Activated CD4-positive, alpha-beta T cell treated with anti-CD3 and anti-CD28 coated beads, Interleukin-2, Interleukin-6, amounts not matched to agents 100 ng/mL and 50 ng/mL, durations not matched to agents 16 hours and 8 hours (primary cell): ENCODE measurements around the gene FN1.

Source experiments
- DNase-seq: peaks from one replicate; pipeline ENCODE4 v3.0.0-alpha.2; 2020

FN1 gene

DNA sequence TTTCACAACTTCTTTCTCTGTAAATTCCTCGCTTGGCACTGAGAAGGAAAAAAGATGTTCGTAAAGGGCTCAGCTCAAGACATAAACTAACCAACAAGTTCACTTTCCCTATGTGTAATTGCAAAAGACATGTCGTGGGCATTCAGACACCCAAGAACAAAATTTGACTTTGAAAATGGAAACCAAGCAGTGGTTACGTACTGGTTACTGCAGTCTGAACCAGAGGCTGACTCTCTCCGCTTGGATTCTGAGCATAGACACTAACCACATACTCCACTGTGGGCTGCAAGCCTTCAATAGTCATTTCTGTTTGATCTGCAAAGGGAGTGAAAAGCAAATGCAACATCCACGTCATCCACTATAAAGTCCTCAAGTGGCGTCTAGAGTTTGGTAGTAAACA lies 53.9 kb downstream of the FN1 start:
- DNase-seq = no peak

DNA sequence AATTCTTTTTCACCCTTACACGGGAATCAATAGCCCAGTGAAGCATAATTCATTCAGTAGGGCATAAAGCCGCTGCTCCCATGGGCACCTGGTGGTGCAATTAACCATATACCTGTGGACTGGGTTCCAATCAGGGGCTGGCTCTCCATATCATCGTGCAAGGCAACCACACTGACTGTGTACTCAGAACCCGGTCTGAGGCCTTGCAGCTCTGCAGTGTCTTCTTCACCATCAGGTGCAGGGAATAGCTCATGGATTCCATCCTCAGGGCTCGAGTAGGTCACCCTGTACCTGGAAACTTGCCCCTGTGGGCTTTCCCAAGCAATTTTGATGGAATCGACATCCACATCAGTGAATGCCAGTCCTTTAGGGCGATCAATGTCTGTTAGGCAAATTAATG lies 55.2 kb downstream of the FN1 start:
- no peak for DNase-seq

DNA sequence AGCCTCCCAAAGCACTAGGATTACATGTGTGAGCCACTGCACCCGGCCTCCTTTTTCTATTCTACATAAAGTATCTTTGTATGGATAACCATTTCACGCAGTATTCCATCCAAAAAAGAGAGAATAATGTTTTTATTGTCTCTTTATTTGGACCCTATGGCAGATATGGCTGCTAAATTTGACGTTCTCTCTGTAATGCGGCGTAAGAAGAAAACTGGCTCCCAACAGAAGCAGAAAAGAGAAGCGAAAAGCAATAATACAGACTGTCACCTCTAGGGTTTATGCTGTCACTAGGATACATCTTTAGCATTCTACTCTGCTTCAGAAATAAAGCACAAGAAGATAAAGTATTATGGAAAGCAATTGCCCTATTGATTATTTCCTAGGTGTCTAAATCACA lies 55.9 kb downstream of the FN1 start:
- no peak for DNase-seq

DNA sequence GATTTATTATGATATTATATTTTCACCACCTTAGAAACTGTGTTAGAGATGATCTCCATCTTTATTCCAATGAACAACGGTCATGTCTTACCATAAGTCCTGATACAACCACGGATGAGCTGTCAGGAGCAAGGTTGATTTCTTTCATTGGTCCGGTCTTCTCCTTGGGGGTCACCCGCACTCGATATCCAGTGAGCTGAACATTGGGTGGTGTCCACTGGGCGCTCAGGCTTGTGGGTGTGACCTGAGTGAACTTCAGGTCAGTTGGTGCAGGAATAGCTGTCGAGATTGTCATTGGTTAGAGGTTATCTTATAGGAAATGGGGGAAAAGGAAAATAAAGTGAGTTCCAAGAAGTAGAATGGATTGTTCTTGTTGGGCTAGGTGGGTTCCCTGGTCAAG lies 56.8 kb downstream of the FN1 start:
- no peak for DNase-seq

DNA sequence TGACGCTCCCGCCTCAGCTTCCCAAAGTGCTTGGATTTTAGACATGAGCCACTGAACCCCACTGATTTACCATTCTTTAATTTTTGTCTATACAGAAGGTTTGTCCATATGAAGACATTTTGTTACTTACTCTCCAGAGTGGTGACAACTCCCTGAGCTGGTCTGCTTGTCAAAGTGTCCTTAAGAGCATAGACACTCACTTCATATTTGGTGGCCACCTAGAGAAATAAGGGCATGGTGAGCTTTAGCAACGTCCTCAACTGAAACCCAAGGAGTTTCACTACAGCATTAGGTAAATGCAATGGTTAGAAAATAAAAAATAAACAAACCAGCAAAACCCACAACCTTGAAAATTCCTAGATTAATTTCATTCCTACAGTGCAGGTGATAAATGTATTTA lies 57.8 kb downstream of the FN1 start:
- no peak for DNase-seq

DNA sequence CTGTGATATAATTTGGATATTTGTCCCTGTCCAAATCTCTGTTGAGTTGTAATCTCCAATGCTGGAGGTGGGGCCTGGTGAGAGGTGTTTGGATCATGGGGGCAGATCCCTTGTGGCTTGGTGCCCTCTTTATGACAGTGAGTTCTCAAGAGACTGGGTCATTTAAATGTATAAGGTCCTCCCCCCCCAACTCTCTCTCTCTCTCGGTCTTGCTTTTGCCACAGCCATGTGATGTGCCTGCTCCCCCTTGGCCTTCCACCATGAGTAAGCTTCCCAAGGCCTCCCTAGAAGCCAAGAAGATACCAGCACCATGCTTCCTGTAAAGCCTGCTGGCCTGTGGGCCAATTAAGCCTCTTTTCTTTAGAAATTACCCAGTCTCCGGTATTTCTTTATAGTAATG lies 58.6 kb downstream of the FN1 start:
- no peak for DNase-seq

DNA sequence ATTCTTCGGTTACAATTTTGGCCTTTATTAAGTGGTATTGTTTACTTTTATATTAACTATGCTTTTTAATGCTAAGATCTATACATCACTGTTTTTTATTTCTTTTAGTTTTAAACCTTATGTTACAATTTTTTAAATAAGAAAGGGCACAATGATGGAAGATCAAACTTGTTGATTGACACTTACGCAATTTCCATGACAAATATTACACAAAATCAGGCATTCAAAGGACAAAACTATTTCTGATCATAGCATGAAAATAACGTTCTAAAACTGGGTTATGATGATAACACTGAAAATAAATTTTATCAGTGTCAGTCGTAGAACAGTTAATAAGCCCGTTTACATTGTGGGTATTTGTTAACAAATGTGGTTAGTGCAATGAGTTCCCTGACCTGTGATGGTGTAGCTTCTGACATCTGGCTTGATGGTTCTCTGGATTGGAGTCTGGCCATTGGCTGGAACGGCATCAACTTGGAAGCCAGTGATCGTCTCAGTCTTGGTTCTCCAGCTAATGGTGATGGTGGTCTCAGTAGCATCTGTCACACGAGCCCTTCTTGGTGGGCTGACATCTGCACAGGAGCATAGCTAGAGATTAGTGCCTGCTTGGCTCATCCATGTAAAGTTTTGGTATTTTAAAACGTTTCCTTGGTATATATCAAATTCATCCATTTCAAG lies 59.6 kb downstream of the FN1 start:
- no peak for DNase-seq

DNA sequence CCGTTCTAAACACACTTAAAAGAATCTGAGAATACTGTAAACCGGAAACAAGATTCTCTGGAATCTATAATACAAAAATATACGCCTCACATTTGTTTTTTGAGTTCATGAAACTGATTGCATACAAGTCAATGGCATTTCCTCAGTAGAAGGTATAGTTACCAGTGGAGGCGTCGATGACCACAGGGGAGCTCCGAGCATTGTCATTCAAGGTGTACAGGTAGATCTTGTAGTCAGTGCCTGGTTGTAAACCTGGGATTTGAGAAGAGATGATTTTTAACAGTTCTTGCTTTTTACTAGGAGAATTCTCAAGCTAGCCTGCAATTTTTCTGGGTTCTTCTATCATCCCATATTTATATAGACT lies 60.4 kb downstream of the FN1 start:
- no peak for DNase-seq

DNA sequence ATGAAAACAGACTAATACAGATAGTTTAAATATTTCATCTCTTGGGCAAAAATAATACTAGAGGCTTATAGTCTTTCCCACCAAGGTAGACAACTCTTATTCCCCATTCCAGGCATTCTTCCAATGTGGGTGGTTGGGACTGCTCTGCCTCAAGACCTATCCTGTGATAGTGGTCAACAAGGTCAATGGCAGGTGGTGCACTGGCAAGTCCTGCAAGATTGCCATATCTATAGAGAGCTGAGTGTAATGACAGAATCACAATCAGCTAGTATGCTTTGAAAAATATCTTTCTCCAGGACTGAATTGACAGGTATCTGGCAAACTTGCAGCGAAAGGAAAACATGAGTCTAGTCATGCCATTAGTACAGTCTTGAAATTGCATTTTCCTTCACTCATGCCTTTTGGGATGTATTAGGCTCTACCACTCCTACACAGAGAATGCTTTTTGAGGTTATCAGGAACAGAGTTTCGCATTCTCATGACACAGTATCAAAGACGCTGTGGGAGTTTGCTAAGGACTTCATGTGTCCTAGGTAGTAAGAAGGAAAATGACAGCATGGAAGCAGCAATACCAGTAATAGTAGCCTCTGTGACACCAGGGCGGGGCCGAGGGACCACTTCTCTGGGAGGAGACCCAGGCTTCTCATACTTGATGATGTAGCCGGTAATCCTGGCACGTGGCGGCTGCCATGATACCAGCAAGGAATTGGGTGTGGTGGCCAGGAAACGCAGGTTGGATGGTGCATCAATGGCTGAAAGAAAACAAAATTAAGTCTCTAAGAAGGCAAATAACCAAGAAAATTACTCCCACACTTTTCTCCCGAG lies 61.0 kb downstream of the FN1 start:
- DNase-seq = no peak

DNA sequence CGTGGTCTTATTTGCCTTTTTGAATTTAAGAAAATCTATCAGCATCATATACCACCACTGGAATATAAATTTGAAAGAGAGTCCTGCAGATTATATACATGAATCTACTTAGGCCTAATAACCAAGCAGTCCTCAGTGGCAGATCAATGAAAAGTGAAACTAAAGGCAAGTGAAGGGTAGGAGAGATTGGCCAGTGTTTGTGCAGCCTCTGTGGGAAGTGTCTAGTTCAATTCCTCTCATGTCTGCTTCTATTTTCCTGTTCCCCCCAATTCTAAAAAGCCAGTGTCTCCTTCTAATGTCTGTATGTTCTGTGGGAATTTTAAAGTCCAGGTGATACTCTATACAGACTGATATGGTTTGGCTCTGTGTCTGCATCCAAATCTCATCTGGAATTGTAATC lies 61.9 kb downstream of the FN1 start:
- no peak for DNase-seq

DNA sequence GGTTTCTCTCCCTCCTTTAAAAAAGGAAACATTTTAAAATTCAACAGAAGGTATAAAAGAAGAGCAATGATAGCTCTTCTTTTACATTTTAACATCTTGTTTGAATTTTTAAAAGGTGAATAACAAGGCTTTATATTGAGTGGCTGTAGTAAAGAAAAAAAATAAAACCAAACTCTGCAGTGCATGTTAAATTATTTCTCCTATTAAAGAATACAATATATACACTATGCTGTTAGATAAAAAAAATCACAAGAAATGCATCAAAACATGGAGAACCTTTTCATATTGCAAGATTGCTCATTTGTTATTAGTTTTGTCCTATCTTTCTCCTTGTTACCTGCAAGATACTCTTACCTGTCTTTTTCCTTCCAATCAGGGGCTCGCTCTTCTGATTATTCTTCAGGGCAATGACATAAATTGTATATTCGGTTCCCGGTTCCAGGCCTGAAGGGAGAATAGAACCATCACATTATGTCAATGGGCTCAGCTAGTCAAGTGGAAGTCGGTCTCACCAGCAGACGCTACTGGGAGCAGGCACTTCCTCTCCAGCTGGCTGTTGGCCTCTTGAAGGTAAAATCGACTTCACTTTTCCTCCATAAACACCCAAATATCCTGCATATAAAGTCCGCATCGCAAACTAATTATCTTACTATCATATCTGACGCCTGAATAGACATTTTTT lies 62.8 kb downstream of the FN1 start:
- DNase-seq = no peak

DNA sequence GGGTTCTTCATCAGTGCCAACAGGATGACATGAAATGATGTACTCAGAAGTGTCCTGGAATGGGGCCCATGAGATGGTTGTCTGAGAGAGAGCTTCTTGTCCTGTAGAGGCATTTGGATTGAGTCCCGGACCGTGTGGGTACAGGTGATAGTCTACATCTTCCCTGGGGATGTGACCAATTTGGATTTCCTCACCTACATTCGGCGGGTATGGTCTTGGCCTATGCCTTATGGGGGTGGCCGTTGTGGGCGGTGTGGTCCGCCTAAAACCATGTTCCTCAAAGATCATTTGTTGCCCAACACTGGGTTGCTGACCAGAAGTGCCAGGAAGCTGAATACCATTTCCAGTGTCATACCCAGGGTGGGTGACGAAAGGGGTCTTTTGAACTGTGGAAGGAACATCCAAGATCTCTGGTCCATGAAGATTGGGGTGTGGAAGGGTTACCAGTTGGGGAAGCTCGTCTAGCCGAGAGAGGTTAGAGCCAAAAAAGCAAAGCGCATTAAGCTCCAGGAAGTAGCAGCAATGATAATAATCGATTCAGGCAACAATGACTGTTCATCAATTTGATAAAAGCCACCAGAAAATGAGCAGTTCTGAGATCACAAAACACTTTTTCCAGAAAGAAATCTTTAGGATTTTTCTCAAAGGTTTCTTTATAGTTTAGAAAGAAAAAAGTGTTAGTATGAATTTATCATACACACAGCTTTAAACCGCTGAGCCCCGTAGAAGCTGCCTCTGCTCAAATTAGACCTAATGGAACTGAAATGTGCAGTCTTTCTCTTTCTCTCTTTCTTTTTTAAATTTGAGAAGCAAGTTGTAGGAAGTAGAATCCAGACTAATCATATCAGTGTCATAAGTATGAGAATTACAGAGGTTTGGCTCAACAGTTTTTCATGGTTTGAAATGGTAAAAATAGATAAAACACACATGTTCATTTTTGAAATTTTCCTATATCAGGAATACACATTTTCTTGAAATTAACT lies 63.7 kb downstream of the FN1 start:
- DNase-seq = no peak

DNA sequence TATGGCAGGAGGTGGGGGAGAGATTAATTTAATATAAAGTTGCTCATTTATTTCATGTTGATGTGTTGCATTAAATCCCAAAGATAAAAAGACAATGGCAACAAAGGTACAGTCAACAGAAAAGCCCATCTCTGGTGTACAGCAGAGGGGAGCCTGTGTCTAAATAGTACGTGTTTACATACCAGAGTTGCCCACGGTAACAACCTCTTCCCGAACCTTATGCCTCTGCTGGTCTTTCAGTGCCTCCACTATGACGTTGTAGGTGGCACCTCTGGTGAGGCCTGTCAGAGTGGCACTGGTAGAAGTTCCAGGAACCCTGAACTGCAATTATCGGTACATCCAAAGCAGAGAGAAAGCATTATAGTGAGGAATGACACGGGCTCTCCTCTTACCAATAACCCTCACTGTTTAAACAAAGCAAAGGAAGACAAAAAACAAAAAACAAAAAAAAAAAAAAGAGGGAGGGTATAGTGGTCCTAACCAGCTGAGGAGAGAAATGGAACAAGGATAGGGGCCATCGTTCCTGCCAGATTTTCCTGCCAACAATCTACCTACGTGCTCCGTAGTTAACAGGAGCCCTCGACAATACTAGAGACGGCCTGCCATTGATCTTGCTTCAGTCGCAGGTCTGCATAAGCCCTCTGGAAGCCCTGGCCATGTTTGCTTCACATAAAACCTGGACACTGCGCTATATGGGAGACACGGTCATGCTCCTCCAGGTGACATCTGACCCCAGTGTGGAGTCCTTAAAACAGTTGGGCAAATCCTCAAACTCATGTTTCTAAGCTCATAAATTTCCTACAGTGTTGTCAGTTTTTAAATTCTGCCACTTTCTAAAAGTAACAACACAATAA lies 65.5 kb downstream of the FN1 start:
- DNase-seq = no peak

DNA sequence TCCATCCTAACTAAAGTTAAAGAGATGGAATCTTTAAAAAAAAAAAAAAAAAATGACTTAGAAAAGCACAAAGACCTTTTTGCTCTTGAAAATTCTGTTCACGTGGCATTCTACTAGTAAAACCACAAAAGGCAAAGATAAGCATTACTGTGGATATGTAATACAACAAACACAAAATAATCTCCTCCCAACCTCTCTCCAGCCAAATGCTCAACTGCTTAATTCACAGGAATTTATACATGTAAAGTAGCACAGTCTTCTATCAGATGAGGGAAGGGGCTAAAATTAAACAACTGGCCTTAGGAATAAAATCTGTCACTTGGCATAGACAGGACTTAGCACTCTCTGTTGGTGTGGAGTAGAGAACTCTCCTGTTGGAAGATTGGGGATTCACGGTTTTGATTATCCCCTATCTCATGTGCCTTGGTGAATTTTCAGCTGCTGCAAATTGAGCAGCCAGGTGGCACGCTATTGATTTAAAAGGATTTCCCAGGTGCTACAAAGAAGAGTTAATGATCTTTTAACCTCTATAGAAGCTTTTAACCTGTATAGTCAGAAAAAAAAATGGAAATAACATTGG lies 66.6 kb downstream of the FN1 start:
- no peak for DNase-seq

DNA sequence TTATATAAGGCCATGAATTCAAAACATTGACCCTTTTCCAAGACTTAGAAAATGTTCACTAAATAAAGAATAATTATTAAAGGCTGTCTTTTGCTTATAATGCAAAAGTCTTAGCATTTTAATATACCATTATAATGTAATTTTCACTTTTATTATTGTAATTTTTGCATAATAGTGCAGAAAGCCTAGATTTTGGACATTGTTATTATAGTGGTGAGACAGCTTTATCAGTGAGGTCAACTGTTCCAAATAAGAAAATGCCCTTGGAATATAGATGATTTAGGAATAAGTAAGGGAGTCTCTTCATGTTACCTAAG lies 67.4 kb downstream of the FN1 start:
- DNase-seq = no peak

DNA sequence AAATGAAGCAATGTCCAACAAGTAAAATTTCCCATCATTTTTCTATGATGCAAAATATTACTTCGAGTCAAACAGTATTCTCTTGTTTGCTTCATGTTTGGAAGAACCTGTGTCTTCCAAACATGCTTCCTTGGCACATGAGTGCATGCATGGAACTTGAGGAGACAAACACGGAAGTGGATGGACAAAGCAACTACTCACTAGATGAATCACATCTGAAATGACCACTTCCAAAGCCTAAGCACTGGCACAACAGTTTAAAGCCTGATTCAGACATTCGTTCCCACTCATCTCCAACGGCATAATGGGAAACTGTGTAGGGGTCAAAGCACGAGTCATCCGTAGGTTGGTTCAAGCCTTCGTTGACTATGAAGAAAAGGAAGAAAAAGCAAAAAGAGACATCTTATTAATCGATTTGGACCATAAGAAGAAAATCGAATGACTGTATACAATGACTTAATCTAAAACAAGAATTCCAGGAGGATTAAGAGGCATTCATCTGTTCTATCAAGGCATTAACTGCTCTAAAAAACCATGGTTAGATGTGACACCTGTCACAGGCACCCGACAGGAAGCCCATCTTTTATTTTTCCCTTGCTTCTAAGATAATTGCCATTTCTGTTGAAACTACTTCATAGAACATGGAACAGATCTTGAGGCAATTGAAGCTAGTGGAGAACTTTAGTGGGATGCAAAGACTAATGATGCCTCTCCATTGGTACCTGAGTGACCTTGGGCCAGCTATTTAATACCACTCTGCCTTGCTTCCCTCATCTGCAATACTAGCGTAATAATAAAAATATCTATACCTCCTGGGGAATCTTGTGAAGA lies 68.0 kb downstream of the FN1 start:
- DNase-seq = no peak

DNA sequence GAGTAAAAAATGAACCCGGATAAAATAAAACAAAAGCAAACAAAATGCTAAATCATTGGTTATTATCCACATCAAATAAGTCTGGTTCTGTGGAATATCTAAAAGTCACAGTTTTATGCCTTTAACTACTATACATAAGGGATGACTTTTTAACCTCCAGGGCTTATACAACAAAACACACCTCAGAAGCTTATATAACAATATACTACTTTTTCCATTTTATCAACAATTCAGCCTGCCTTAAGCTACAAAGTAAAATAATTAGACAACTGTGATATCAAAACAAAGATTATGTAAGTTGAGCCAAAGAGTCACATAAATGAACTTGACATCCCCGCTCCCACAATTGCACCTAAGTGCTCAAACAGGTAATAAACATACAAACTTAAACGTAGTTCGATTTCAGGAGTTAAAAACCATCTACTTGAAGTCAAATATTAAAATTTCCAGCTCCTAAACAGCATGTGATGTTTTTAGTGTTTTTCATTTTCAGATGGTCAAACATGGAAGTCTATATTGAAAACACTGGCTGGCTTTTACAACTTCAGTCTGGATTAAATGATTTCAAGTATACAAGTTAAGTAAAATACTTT lies 69.3 kb downstream of the FN1 start:
- DNase-seq = no peak

DNA sequence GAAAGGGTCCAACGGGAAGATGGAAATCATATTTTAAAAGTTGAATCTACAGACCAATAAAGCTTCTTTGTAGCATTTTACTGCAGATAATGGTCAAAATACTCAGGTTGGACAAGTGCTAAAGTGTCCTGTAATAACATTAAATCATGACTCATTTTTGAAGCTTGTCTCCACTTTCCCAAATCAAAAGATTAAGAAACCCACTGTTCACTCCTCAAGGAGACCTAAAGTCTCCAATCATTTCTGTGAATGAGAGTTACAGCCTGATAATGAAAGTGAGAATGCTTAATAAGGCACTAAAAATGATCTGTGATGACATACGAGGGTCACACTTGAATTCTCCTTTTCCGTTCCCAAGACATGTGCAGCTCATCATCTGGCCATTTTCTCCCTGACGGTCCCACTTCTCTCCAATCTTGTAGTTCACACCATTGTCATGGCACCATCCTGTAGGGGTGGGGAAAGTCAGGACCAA lies 70.6 kb downstream of the FN1 start:
- DNase-seq = no peak

DNA sequence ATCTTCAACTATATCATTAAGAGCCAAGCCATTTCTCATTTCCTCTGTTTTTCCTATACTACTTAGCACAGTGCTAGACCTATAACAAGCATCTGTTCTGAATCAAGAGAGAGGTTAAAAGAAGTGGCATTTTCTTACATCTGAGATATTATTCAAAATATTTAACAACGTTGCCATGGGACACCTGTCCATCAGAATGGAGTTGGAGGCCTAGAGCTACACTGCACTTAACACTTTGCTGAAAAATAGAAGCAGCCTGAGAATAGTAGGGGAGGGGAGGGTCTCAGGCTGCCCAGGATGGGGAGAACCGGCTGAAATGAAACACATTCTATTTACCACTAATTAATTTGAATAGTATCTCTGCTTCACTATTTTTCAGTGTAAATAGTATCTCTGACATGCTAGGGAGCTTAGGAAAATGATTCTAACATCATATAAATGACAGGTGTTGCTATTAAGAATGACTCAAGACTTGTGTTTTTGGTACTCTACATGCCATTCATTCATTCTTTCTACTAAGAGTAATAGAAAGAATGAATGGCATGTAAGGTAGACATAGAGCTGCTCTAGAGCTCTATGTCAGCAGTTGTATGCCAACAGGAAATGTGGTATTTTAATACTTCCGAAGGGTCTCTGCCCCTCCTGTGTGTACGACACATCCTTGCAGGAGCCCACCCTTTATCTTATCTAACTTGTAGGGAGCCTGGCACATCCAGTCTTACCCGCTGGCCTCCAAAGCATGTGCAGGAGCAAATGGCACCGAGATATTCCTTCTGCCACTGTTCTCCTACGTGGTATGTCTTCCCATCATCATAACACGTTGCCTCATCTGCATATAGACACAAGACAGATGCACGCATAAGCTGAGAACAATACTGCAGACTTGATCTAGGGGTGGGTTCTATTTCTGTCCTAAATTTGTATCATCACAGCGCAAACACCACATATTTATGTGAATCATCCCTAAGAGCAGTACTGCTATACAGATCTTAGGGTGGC lies 71.4 kb downstream of the FN1 start:
- no peak for DNase-seq
